ENCODE measurements around the gene ALKBH8. TPM values are rescaled to one million over a fixed set of nuclear protein-coding genes. Genes with fewer than 3 reads are reported as not detected.
"Not testable (repeated sequence)": the region's sequence is repeated elsewhere in the genome, so short reads cannot be mapped to it uniquely, and the experiment has no call there.

The ALKBH8 gene
- total RNA-seq, 1 experiment from 2014 or later: 15.7 TPM

DNA sequence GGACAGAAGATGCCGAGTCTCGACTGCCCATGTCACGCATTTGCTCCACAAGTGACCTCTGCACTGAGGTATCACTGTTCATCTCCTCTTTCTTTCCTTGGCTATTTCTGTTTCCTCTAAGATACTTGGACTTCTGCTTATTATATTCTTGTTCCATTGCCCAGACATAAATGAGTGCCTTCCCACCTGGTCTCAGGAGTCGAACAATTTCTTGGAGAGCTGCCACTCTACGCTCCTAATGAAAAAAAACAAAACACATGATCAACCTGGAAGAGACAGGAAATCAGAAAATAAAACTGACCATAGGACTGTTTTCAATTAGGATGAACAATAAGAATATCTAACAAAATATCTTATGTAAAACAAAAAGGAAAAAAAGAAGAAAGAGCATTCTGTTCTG lies 60.6 kb downstream of the ALKBH8 start:
- H3K9me3 ChIP-seq: peaks cover 10% of the 10 kb centered on the region
- no peak for TF ChIP-seq CTCF (IDR thresholded peaks at IDR 0.05; ENCODE audit: insufficient read depth in 1 of 2, low read depth in 1 of 2, low read length in 1 of 2, severe bottlenecking in 1 of 2, unreplicated experiment in 1 of 2)
- Mint-ChIP-seq H3K4me3 (ENCODE audit: unreplicated experiment) (no peak overlapping the region), H3K9me3 (ENCODE audit: unreplicated experiment) (peaks cover 36% of the 10 kb centered on the region), H3K27ac (ENCODE audit: unreplicated experiment) (no peak overlapping the region), H3K27me3 (ENCODE audit: insufficient read depth, unreplicated experiment) (no peaks in the 10 kb centered on the region), H3K4me1 (ENCODE audit: low read depth, unreplicated experiment) (no peaks in the 10 kb centered on the region), H3K36me3 (ENCODE audit: insufficient read depth, unreplicated experiment) (peaks cover 21% of the 10 kb centered on the region)
- intact Hi-C loops (cut with micrococcal nuclease; ENCODE audit: unreplicated experiment): no loop called here
- no peaks in the 10 kb centered on the region for H3K36me3 ChIP-seq (ENCODE audit: control insufficient read depth, insufficient read depth, low read length)
- CTCF ChIA-PET: no interaction called here
- POLR2A ChIA-PET: no interaction called here
- DNase-seq: no peak
- no peaks in the 10 kb centered on the region for H3K27me3 ChIP-seq (replicated peaks; ENCODE audit: control insufficient read depth, insufficient read depth, low read length)
- no TSS peak for BruUV-seq (replicated peaks)
- no peaks in the 10 kb centered on the region for H3K4me1 ChIP-seq
- H3K4me3 ChIP-seq (ENCODE audit: low read depth, low read length): no peak overlapping the region

GRCh38 chr11:107501713-107502112 lies 63.8 kb downstream of the ALKBH8 start:
- no peak for DNase-seq
- Histone ChIP-seq H3K4me1 (no peaks in the 10 kb centered on the region), H3K9me3 (peaks cover 10% of the 10 kb centered on the region), H3K36me3 (ENCODE audit: control insufficient read depth, insufficient read depth, low read length) (no peaks in the 10 kb centered on the region), H3K4me3 (ENCODE audit: low read depth, low read length) (no peak overlapping the region), H3K27me3 (replicated peaks; ENCODE audit: control insufficient read depth, insufficient read depth, low read length) (no peaks in the 10 kb centered on the region)
- no peak overlapping the region for H3K4me3 Mint-ChIP-seq (ENCODE audit: unreplicated experiment)
- ChIA-PET CTCF (no interaction called here), POLR2A (no interaction called here)
- TF ChIP-seq CTCF (IDR thresholded peaks at IDR 0.05; ENCODE audit: insufficient read depth in 1 of 2, low read depth in 1 of 2, low read length in 1 of 2, severe bottlenecking in 1 of 2, unreplicated experiment in 1 of 2): no peak
- H3K27me3 Mint-ChIP-seq (ENCODE audit: insufficient read depth, unreplicated experiment): no peaks in the 10 kb centered on the region
- BruUV-seq (replicated peaks): no TSS peak
- H3K9me3 Mint-ChIP-seq (ENCODE audit: unreplicated experiment): peaks cover 47% of the 10 kb centered on the region
- H3K4me1 Mint-ChIP-seq (ENCODE audit: low read depth, unreplicated experiment): no peaks in the 10 kb centered on the region
- peaks cover 21% of the 10 kb centered on the region for H3K36me3 Mint-ChIP-seq (ENCODE audit: insufficient read depth, unreplicated experiment)
- intact Hi-C loops (cut with micrococcal nuclease; ENCODE audit: unreplicated experiment): no loop called here
- H3K27ac Mint-ChIP-seq (ENCODE audit: unreplicated experiment): no peak overlapping the region

DNA sequence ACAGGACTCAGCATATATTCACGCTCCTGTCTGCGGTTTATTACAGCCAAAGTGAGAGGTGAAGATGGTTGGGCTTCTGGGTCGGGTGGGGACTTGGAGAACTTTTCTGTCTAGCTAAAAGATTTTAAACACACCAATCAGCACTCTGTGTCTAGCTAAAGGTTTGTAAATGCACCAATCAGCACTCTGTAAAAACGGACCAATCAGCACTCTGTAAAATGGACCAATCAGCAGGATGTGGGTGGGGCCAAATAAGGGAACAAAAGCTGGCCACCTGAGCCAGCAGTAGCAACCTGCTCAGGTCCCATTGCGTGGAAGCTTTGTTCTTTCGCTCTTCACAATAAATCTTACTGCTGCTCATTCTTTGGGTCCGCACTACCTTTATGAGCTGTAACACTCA lies 68.2 kb downstream of the ALKBH8 start:
- H3K27me3 ChIP-seq (replicated peaks; ENCODE audit: control insufficient read depth, insufficient read depth, low read length); H3K36me3 Mint-ChIP-seq (ENCODE audit: insufficient read depth, unreplicated experiment); intact Hi-C loops (cut with micrococcal nuclease; ENCODE audit: unreplicated experiment); H3K4me3 Mint-ChIP-seq (ENCODE audit: unreplicated experiment); DNase-seq; H3K27ac Mint-ChIP-seq (ENCODE audit: unreplicated experiment); BruUV-seq (replicated peaks); POLR2A ChIA-PET; H3K4me3 ChIP-seq (ENCODE audit: low read depth, low read length); H3K27me3 Mint-ChIP-seq (ENCODE audit: insufficient read depth, unreplicated experiment); CTCF ChIA-PET; H3K36me3 ChIP-seq (ENCODE audit: control insufficient read depth, insufficient read depth, low read length): not testable (repeated sequence)
- Mint-ChIP-seq H3K4me1 (ENCODE audit: low read depth, unreplicated experiment) (peaks cover 24% of the 10 kb centered on the region), H3K9me3 (ENCODE audit: unreplicated experiment) (peaks cover 28% of the 10 kb centered on the region)
- Histone ChIP-seq H3K4me1 (peaks cover 15% of the 10 kb centered on the region), H3K9me3 (peaks cover 10% of the 10 kb centered on the region)

DNA sequence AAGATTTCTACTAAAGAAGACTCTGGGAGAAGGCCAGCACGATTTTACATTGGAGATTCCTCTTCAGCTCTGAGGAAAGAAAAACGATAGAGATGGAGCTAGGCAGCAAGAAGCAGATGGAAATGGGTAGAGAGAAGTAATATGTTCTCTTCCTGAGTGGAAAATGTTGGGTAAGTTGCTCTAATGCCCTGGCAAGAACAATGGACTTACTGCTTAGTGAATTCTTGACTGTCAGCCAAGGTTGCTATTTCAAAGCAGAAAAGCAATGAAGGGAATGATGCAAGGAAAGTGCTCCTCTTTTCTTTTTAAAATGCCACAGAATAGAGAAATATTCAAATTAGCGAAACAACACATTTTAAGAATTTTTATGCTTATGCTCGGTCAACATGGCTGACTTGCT lies 69.5 kb downstream of the ALKBH8 start:
- Mint-ChIP-seq H3K9me3 (ENCODE audit: unreplicated experiment) (peaks cover 14% of the 10 kb centered on the region), H3K4me3 (ENCODE audit: unreplicated experiment) (no peak overlapping the region), H3K27me3 (ENCODE audit: insufficient read depth, unreplicated experiment) (no peaks in the 10 kb centered on the region), H3K36me3 (ENCODE audit: insufficient read depth, unreplicated experiment) (no peaks in the 10 kb centered on the region), H3K27ac (ENCODE audit: unreplicated experiment) (no peak overlapping the region), H3K4me1 (ENCODE audit: low read depth, unreplicated experiment) (peaks cover 24% of the 10 kb centered on the region)
- no peak overlapping the region for H3K4me3 ChIP-seq (ENCODE audit: low read depth, low read length)
- no peaks in the 10 kb centered on the region for H3K36me3 ChIP-seq (ENCODE audit: control insufficient read depth, insufficient read depth, low read length)
- intact Hi-C loops (cut with micrococcal nuclease; ENCODE audit: unreplicated experiment): no loop called here
- H3K27me3 ChIP-seq (replicated peaks; ENCODE audit: control insufficient read depth, insufficient read depth, low read length): no peaks in the 10 kb centered on the region
- no peaks in the 10 kb centered on the region; the same call in none of the 2 replicates for H3K9me3 ChIP-seq
- ChIA-PET CTCF (no interaction called here), POLR2A (no interaction called here)
- no TSS peak for BruUV-seq (replicated peaks)
- no peak for DNase-seq
- H3K4me1 ChIP-seq: peaks cover 15% of the 10 kb centered on the region
- TF ChIP-seq CTCF (IDR thresholded peaks at IDR 0.05; ENCODE audit: insufficient read depth in 1 of 2, low read depth in 1 of 2, low read length in 1 of 2, severe bottlenecking in 1 of 2, unreplicated experiment in 1 of 2): no peak

All from Caco-2 (cell line).